Activated CD4-positive, alpha-beta T cell treated with anti-CD3 and anti-CD28 coated beads, Interleukin-2, amount 50 U/mL, for 48 hours (primary cell): Measurements from ENCODE around the gene NPIPB6.
"Not testable (repeated sequence)": the region's sequence is repeated elsewhere in the genome, so short reads cannot be mapped to it uniquely, and the experiment has no call there.

Experiments
- DNase-seq, 2 experiments: peaks; one replicate each; pipeline ENCODE4 v3.0.0-alpha.2; 2020

The NPIPB6 gene

GRCh38 chr16:28363408-28363807 lies at the start of gene NPIPB6:
TSS of gene NPIPB6 (minus strand) at chr16:28363508. CDS start at chr16:28362822, 686 bp downstream.
- not testable (repeated sequence) for DNase-seq

- DNase-seq = not testable (repeated sequence)
Measured at GRCh38 chr16:28403220-28404072, 40.1 kb upstream of the NPIPB6 start, which contains the start of gene EIF3CL. TSS of gene EIF3CL (minus strand) at chr16:28403841. CDS start at chr16:28403618, 223 bp downstream.

- DNase-seq = not testable (repeated sequence)
Measured at GRCh38 chr16:28392054-28392453, 28.7 kb upstream of the NPIPB6 start.

DNA sequence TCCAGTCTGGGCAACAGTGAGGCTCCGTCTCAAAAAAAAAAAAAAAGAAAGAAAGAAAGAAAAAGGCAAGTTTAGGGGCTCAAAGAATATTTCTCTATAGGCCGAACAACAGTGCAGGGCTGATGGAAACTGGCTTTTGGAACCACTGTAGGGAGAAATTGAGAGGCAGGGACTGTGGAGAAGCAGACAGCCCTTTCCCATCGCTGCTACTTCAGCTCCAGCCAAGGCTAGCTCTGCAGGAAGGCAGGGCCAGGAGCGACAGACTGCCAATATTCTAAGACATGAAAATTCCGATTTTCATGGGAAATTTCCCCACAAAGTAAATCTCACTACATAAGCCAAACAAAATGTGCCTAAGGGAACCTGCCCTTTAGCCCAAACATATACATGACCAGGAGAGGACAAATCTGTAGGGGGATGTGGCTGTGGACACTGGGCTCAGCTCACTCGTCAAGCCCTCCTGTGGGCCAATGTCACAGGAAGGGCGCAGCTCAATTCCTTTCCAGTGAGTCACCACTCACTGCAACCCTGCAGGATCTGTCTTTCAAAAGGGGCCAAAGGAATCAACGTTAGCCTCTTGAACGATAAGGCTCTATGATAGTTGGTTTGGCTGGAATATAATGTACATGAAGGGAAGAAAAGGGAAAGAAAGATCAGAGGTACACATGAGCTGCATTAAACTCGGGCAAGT lies 19.0 kb upstream of the NPIPB6 start:
- DNase-seq = not testable (repeated sequence)

GRCh38 chr16:28377822-28378221 lies 14.5 kb upstream of the NPIPB6 start:
- DNase-seq = not testable (repeated sequence)

- DNase-seq = not testable (repeated sequence)
Measured at GRCh38 chr16:28377108-28377625, 13.9 kb upstream of the NPIPB6 start.

DNA sequence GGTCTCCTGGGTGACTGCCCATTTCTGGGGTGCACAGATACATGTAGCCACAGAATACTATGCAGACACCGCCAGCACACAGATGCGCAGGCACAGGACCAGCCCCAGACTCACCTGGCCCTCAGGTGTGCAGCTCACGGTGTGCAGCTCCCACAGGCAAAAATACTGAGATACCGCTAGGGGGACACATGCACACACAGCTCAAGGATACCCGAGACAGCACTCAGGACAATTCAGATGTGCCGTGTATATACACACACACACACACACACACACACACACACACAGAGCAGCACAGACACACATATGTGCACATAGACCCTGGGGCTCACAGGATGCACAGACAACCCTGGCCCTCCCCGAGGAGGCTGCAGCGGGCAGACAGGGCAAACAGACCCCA lies 11.8 kb upstream of the NPIPB6 start:
- DNase-seq = not testable (repeated sequence)

GRCh38 chr16:28374281-28374680 lies 11.0 kb upstream of the NPIPB6 start:
- DNase-seq = not testable (repeated sequence)

DNA sequence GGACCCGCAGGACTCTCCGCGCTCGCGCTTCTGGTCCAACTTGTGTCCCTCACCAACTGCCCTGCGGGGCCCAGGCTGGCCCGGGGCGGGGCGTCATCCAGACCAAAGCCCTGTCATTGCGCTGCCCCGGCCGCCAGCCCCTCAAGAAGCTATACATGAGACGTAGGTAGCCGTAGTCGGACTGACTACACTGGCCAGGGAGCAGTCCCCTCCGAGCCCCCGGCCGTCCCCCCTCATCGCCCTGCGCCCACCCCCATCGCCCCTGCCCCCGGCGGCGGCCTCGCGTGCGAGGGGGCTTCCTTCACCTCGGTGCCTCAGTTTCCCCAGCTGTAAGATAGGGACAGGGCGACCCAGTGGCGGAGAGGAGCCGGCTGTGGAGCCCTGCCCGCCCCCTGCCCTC lies 4.6 kb upstream of the NPIPB6 start:
- not testable (repeated sequence) for DNase-seq

DNA sequence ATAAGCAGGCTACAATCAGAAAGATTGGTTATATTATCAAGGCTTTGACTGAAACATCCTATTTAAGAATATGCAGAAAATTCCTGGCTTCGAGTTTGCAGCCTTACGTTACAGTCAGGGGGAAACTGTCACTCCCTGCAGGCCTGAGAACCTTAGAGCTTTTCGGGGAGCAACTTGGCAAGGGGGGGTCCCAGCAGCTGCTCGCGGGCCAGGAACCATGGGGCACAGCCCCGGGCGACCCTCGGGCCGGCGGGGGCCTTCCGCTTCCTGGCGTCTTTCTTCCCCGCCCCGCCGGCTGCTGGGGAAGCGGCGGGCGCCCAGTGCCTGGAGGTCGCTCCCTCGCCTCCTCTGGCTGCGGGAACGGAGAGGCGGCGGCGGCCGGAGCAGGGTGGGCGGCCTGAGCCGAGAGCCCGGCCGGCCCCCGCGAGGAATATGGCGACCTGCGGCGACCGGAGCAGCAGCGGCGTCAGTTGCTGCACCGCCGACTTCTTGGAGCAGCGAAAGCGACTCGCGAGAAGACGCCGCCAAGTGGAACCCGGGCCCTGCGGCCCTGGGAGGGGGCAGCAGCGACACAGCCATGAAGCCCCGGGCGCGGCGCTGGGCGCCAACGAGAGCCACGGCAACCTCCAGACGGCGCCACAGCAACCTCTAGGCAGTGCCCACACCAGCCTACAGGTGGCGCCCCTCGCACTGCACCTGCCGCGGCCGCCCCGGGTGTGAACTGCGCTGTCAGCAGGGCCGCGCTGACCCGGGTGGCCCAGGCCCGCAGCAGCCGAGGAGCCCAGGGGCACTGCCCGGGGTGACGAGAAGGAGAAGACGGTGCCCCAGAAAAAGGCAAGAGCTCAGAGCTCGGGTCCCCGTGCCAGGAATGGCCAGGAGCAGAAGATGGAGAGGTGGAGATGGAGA lies 1.2 kb upstream of the NPIPB6 start:
- DNase-seq = not testable (repeated sequence)

GRCh38 chr16:28362600-28362999 lies 708 bp downstream of the NPIPB6 start:
- not testable (repeated sequence) for DNase-seq

DNA sequence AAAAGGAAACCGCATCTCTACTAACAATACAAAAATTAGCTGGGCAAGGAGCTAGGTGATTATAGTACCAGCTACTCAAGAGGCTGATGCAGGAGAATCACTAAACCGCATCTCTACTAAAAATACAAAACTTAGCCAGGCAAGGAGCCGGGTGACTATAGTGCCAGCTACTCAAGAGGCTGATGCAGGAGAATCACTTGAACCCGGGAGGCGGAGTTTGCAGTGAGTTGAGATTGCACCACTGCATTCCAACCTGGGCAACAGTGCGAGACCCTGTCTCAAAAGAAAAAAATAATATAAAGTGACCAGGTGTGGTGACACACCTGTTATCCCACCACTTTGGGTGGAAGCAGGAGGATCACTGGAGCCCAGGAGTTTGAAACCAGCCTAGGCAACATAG lies 25.1 kb downstream of the NPIPB6 start:
- not testable (repeated sequence) for DNase-seq

- DNase-seq = not testable (repeated sequence)
Measured at GRCh38 chr16:28336940-28337710, 26.2 kb downstream of the NPIPB6 start.

- DNase-seq = not testable (repeated sequence)
Measured at GRCh38 chr16:28335678-28336077, 27.6 kb downstream of the NPIPB6 start.

- not testable (repeated sequence) for DNase-seq
Measured at GRCh38 chr16:28332632-28333031, 30.7 kb downstream of the NPIPB6 start.

GRCh38 chr16:28330981-28331380 lies 32.3 kb downstream of the NPIPB6 start:
- not testable (repeated sequence) for DNase-seq

GRCh38 chr16:28330232-28330631 lies 33.1 kb downstream of the NPIPB6 start:
- not testable (repeated sequence) for DNase-seq

GRCh38 chr16:28326881-28327610 lies 36.3 kb downstream of the NPIPB6 start:
- peak; percentile 70 to 76 for DNase-seq

- DNase-seq = no peak
Measured at GRCh38 chr16:28324887-28325279, 38.4 kb downstream of the NPIPB6 start.

GRCh38 chr16:28324235-28324886 lies 38.9 kb downstream of the NPIPB6 start:
- DNase-seq = no peak
